SH-SY5Y (cell line): ENCODE data around the gene C1orf74.
A peak's percentile ranks its signal among the peaks of the same experiment; 100 is the strongest.

Experiments
- GATA2 ChIP-seq: IDR thresholded peaks from 2 replicates; pipeline ENCODE4 v1.6.1; 2011; ENCODE audit warnings: mild to moderate bottlenecking, low read depth, low read length
- GATA3 ChIP-seq: IDR thresholded peaks from 2 replicates; pipeline ENCODE4 v1.6.1; 2011; ENCODE audit warnings: low read depth, mild to moderate bottlenecking, low read length, moderate library complexity

Gene C1orf74

GRCh38 chr1:209768354-209768774 lies 16.0 kb downstream of the C1orf74 start:
- TF ChIP-seq GATA3 (no peak), GATA2 (no peak)

GRCh38 chr1:209767706-209768105 lies 16.7 kb downstream of the C1orf74 start:
- TF ChIP-seq GATA2 (no peak), GATA3 (no peak)

- TF ChIP-seq GATA2: no peak
- TF ChIP-seq GATA3: no peak
These were observed 17.3 kb downstream of the C1orf74 start for GRCh38 chr1:209767096-209767495.

- TF ChIP-seq GATA2: no peak
- TF ChIP-seq GATA3: no peak
These were observed 18.3 kb downstream of the C1orf74 start for GRCh38 chr1:209766051-209766450.

- no peak for TF ChIP-seq GATA2
- no peak for TF ChIP-seq GATA3
These were observed 23.2 kb downstream of the C1orf74 start for GRCh38 chr1:209761011-209761635.

- TF ChIP-seq GATA3 (no peak), GATA2 (no peak)
These were observed 24.5 kb downstream of the C1orf74 start for GRCh38 chr1:209759829-209760359.

- no peak for TF ChIP-seq GATA3
- no peak for TF ChIP-seq GATA2
These were observed 26.0 kb downstream of the C1orf74 start for GRCh38 chr1:209758400-209758799.

GRCh38 chr1:209756615-209757445 lies 27.5 kb downstream of the C1orf74 start:
- TF ChIP-seq GATA2: no peak
- TF ChIP-seq GATA3: no peak

- TF ChIP-seq GATA3: no peak
- no peak for TF ChIP-seq GATA2
These were observed 28.3 kb downstream of the C1orf74 start, which contains the start of gene TRAF3IP3 for GRCh38 chr1:209755926-209756614. Gene TRAF3IP3, plus strand, starts transcription at chr1:209756053. Its CDS starts 3,987 bp downstream, at chr1:209760040.

GRCh38 chr1:209755256-209755655 lies 29.1 kb downstream of the C1orf74 start:
- TF ChIP-seq GATA2: no peak
- no peak for TF ChIP-seq GATA3

GRCh38 chr1:209752890-209753289 lies 31.5 kb downstream of the C1orf74 start:
- TF ChIP-seq GATA3 (no peak), GATA2 (no peak)

- TF ChIP-seq GATA3 (no peak), GATA2 (no peak)
These were observed 32.6 kb downstream of the C1orf74 start for GRCh38 chr1:209751627-209752231.

- TF ChIP-seq GATA2 (peak; percentile 48), GATA3 (peak; percentile 1; the same call in 1 of the 2 replicates)
These were observed 34.6 kb downstream of the C1orf74 start for GRCh38 chr1:209749670-209750323.

- TF ChIP-seq GATA2 (no peak), GATA3 (no peak; the same call in 1 of the 2 replicates)
These were observed 35.2 kb downstream of the C1orf74 start for GRCh38 chr1:209749205-209749604.
